COR-L47 (cell line): ENCODE data around the gene RBM6.

Experiments
- DNase-seq: peaks from one replicate; lab custom pipeline; 2025; lab: John Stamatoyannopoulos, UW

The RBM6 gene

GRCh38 chr3:50095352-50095998 is 155.5 kb downstream of the RBM6 start:
- DNase-seq, result no peak

- no peak for DNase-seq
These were observed 160.4 kb downstream of the RBM6 start for GRCh38 chr3:50100386-50100785.

- no peak for DNase-seq
These were observed 161.3 kb downstream of the RBM6 start for GRCh38 chr3:50100956-50101845.

GRCh38 chr3:50102558-50102957 is 162.6 kb downstream of the RBM6 start:
- DNase-seq, result no peak

- no peak for DNase-seq
These were observed 171.8 kb downstream of the RBM6 start for GRCh38 chr3:50111757-50112156.

GRCh38 chr3:50112462-50112861 is 172.5 kb downstream of the RBM6 start:
- DNase-seq, result no peak

- DNase-seq, result no peak
These were observed 177.2 kb downstream of the RBM6 start for GRCh38 chr3:50117120-50117519.

- no peak for DNase-seq
These were observed 178.3 kb downstream of the RBM6 start for GRCh38 chr3:50118237-50118636.

- DNase-seq, result no peak
These were observed 179.8 kb downstream of the RBM6 start for GRCh38 chr3:50119786-50120185.

GRCh38 chr3:50120364-50121071 is 180.6 kb downstream of the RBM6 start:
- DNase-seq, result no peak

- peak; percentile 39 for DNase-seq
These were observed 181.4 kb downstream of the RBM6 start for GRCh38 chr3:50121072-50122032.

GRCh38 chr3:50122071-50122470 is 182.1 kb downstream of the RBM6 start:
- no peak for DNase-seq

- DNase-seq, result no peak
These were observed 182.9 kb downstream of the RBM6 start for GRCh38 chr3:50122661-50123391.

- no peak for DNase-seq
These were observed 183.6 kb downstream of the RBM6 start for GRCh38 chr3:50123394-50124051.

- DNase-seq, result no peak
These were observed 184.3 kb downstream of the RBM6 start for GRCh38 chr3:50124052-50124799.

GRCh38 chr3:50124800-50125178 is 184.8 kb downstream of the RBM6 start:
- DNase-seq, result no peak

- no peak for DNase-seq
These were observed 185.8 kb downstream of the RBM6 start for GRCh38 chr3:50125541-50126286.

GRCh38 chr3:50126287-50127211 is 186.6 kb downstream of the RBM6 start:
- no peak for DNase-seq
